ENCODE measurements around the gene FKBP15.
"Not testable (repeated sequence)": the region's sequence is repeated elsewhere in the genome, so short reads cannot be mapped to it uniquely, and the experiment has no call there.

FKBP15 gene

GRCh38 chr9:113181165-113181564 lies 39.9 kb downstream of the FKBP15 start:
- DNase-seq = no peak

GRCh38 chr9:113179839-113180238 lies 41.2 kb downstream of the FKBP15 start:
- DNase-seq = no peak

GRCh38 chr9:113178087-113178486 lies 43.0 kb downstream of the FKBP15 start:
- DNase-seq = no peak

GRCh38 chr9:113177251-113177650 lies 43.8 kb downstream of the FKBP15 start:
- no peak for DNase-seq

- DNase-seq = no peak
Observed at GRCh38 chr9:113176803-113177202, 44.3 kb downstream of the FKBP15 start.

GRCh38 chr9:113173341-113173740 lies 47.7 kb downstream of the FKBP15 start:
- DNase-seq = no peak

GRCh38 chr9:113168809-113169208 lies 52.3 kb downstream of the FKBP15 start:
- DNase-seq = no peak

- DNase-seq = no peak
Observed at GRCh38 chr9:113166039-113166438, 55.0 kb downstream of the FKBP15 start.

GRCh38 chr9:113164536-113165300 lies 56.4 kb downstream of the FKBP15 start:
- no peak for DNase-seq

GRCh38 chr9:113163001-113163400 lies 58.1 kb downstream of the FKBP15 start:
- DNase-seq = no peak

GRCh38 chr9:113160571-113160970 lies 60.5 kb downstream of the FKBP15 start:
- no peak for DNase-seq

- no peak for DNase-seq
Observed at GRCh38 chr9:113158446-113158845, 62.6 kb downstream of the FKBP15 start.

- peak in 1 of 2 experiments; percentile 1 for DNase-seq
Observed at GRCh38 chr9:113156880-113157279, 64.2 kb downstream of the FKBP15 start.

- peak; percentile 84 to 88 for DNase-seq
Observed at GRCh38 chr9:113155911-113156588, 65.0 kb downstream of the FKBP15 start.

- peak; percentile 68 to 72 for DNase-seq
Observed at GRCh38 chr9:113154946-113155345, 66.1 kb downstream of the FKBP15 start.

- DNase-seq = peak in 1 of 2 experiments; percentile 21
Observed at GRCh38 chr9:113154471-113154870, 66.6 kb downstream of the FKBP15 start.

- no peak for DNase-seq
Observed at GRCh38 chr9:113153599-113153998, 67.5 kb downstream of the FKBP15 start.

GRCh38 chr9:113152699-113153098 lies 68.4 kb downstream of the FKBP15 start:
- peak; percentile 5 for DNase-seq

GRCh38 chr9:113151696-113152630 lies 69.1 kb downstream of the FKBP15 start:
- peak in 1 of 2 experiments; percentile 19 for DNase-seq

- DNase-seq = peak; percentile 77 to 78
Observed at GRCh38 chr9:113150670-113151611, 70.1 kb downstream of the FKBP15 start, which contains the start of gene SLC31A2. TSS of gene SLC31A2 (plus strand) at chr9:113151007. CDS start at chr9:113151075, 68 bp downstream.

- DNase-seq = not testable (repeated sequence)
Observed at GRCh38 chr9:113149561-113149960, 71.5 kb downstream of the FKBP15 start.

Data from Kasumi-1 (cell line).